GM12878 (cell line): ENCODE measurements around the gene ZNF10. TPM values are rescaled to one million over a fixed set of nuclear protein-coding genes. Genes with fewer than 3 reads are reported as not detected.

ENCODE experiments used
- ATAC-seq: fragments of 200-7000 bp; cut with Tn5 transposase; 3 replicates; pipeline ENCODE4 v1.9.1; 2020; ENCODE audit warnings: mild to moderate bottlenecking, moderate library complexity
- BruUV-seq: library from RNA; stranded (reverse); fragments of 400-500 nt; replicated peaks from 2 replicates; lab custom pipeline; 2021; lab: Mats Ljungman, UMichigan
- CTCF ChIA-PET: fragments of 300-600 bp; sonication (Branson Sonifier 250); formaldehyde crosslinking; extraction: SDS; loops from one replicate; lab custom pipeline; 2021; ENCODE audit warnings: inconsistent platforms; lab: Yijun Ruan, JAX
- POLR2A ChIA-PET: fragments of 350-600 bp; formaldehyde crosslinking; extraction: SDS; loops from one replicate; lab custom pipeline; 2021; ENCODE audit warnings: inconsistent platforms; lab: Charles Lee
- RAD21 ChIA-PET: fragments of 300-600 bp; sonication (Branson Sonifier 250); formaldehyde crosslinking; loops from one replicate; lab custom pipeline; 2023; ENCODE audit warnings: antibody characterized with exemption; ENCODE audit not compliant: unreplicated experiment; lab: Charles Lee
- SMC1A ChIA-PET: fragments of 300-600 bp; sonication (Branson Sonifier 250); formaldehyde crosslinking; loops from one replicate; lab custom pipeline; 2023; ENCODE audit not compliant: unreplicated experiment, uncharacterized antibody; lab: Charles Lee
- DNase-seq: peaks from one replicate; pipeline ENCODE4 v3.0.0-alpha.2; 2011; ENCODE audit warnings: low read depth, low spot score
- FAIRE-seq: peaks from 3 replicates; lab custom pipeline; 2011; peaks lifted over from hg19 to GRCh38; lab: Jason Lieb, UNC
- H2AFZ ChIP-seq: 2 replicates; pipeline ENCODE4 v1.6.0; 2011; ENCODE audit warnings: low read depth, low read length, control low read depth; ENCODE audit not compliant: control insufficient read depth
- H3K27ac ChIP-seq: 2 replicates; pipeline ENCODE4 v1.5.1; 2011; ENCODE audit warnings: control low read depth; ENCODE audit not compliant: control insufficient read depth, insufficient read depth
- H3K27me3 ChIP-seq, 2 experiments: replicated peaks in 1 of 2; 2 replicates each; pipeline versions ENCODE4 v1.6.0 to v1.6.1; 2011; ENCODE audit warnings: low read length in 1 of 2; ENCODE audit not compliant: control insufficient read depth in 2 of 2, insufficient read depth in 2 of 2
- H3K36me3 ChIP-seq, 2 experiments: 2 replicates each; pipeline ENCODE4 v1.5.1; 2011; ENCODE audit warnings: low read length in 1 of 2; ENCODE audit not compliant: control insufficient read depth in 2 of 2, insufficient read depth in 2 of 2
- H3K4me1 ChIP-seq: 2 replicates; pipeline ENCODE4 v1.6.1; 2011; ENCODE audit warnings: mild to moderate bottlenecking, low read length, moderate library complexity, mixed read lengths; ENCODE audit not compliant: control insufficient read depth, insufficient read depth
- H3K4me2 ChIP-seq: 2 replicates; pipeline ENCODE4 v1.6.0; 2011; ENCODE audit warnings: control low read depth; ENCODE audit not compliant: control insufficient read depth, insufficient read depth
- H3K4me3 ChIP-seq: fragments of 200-600 bp; sonication (generic); 2 replicates; pipeline ENCODE4 v1.5.1; 2016
- H3K79me2 ChIP-seq: 2 replicates; pipeline ENCODE4 v1.6.0; 2011; ENCODE audit warnings: low read length; ENCODE audit not compliant: control insufficient read depth, insufficient read depth
- H3K9ac ChIP-seq: 2 replicates; pipeline ENCODE4 v1.8.0; 2011; ENCODE audit warnings: low read length, control low read depth, mixed read lengths; ENCODE audit not compliant: control insufficient read depth, insufficient read depth
- H3K9me3 ChIP-seq: replicated peaks from 3 replicates; pipeline ENCODE4 v1.5.1; 2011; ENCODE audit warnings: mild to moderate bottlenecking, low read length; ENCODE audit not compliant: control insufficient read depth, insufficient read depth
- H4K20me1 ChIP-seq: 2 replicates; pipeline ENCODE4 v1.6.0; 2011; ENCODE audit not compliant: control insufficient read depth, insufficient read depth
- CBX5 ChIP-seq: sonication (generic); IDR thresholded peaks from 2 replicates; pipeline ENCODE4 v1.6.1; 2016; ENCODE audit warnings: low read depth, moderate library complexity, mild to moderate bottlenecking, inconsistent platforms
- CEBPZ ChIP-seq: fragments of 150-350 bp; IDR thresholded peaks from 2 replicates; pipeline ENCODE4 v1.6.1; 2016; ENCODE audit warnings: low read depth, low read length
- CHD1 ChIP-seq: IDR thresholded peaks from 2 replicates; pipeline ENCODE4 v1.6.1; 2012; ENCODE audit warnings: low read depth, low read length, improper control_type of control experiment
- CREB1 ChIP-seq: IDR thresholded peaks from 2 replicates; pipeline ENCODE4 v1.6.1; 2012; ENCODE audit warnings: low read depth, mild to moderate bottlenecking, inconsistent platforms
- FOS ChIP-seq: IDR thresholded peaks from 3 replicates; pipeline ENCODE4 v1.6.1; 2011; ENCODE audit warnings: borderline replicate concordance; ENCODE audit not compliant: insufficient read length; ENCODE audit errors: extremely low read depth
- GATAD2B ChIP-seq: fragments of 450-650 bp; conservative IDR thresholded peaks from 2 replicates; pipeline ENCODE4 v1.6.1; 2017; ENCODE audit warnings: low read depth, mild to moderate bottlenecking, moderate library complexity
- HDAC6 ChIP-seq: fragments of 200-600 bp; sonication (generic); IDR thresholded peaks from one replicate; pipeline ENCODE4 v1.8.0; 2017; ENCODE audit warnings: antibody characterized with exemption; ENCODE audit not compliant: unreplicated experiment
- JUNB ChIP-seq: IDR thresholded peaks from 2 replicates; pipeline ENCODE4 v1.6.1; 2016; ENCODE audit warnings: antibody characterized with exemption, mild to moderate bottlenecking
- KLF5 ChIP-seq: fragments of 450-650 bp; IDR thresholded peaks from 2 replicates; pipeline ENCODE4 v1.6.1; 2014; ENCODE audit warnings: mild to moderate bottlenecking; ENCODE audit not compliant: partially characterized antibody
- MXI1 ChIP-seq: fragments of 150-350 bp; IDR thresholded peaks from 2 replicates; pipeline ENCODE4 v1.6.1; 2011; ENCODE audit warnings: low read depth, mild to moderate bottlenecking, inconsistent platforms, low read length, improper control_type of control experiment
- POLR2A ChIP-seq: IDR thresholded peaks from 2 replicates; pipeline ENCODE4 v1.6.1; 2011; ENCODE audit warnings: low read depth, mild to moderate bottlenecking, low read length
- SRF ChIP-seq, 2 experiments: IDR thresholded peaks; 2 replicates each; pipeline ENCODE4 v1.6.1; 2011; ENCODE audit warnings: low read depth in 2 of 2, low read length in 2 of 2, mild to moderate bottlenecking in 1 of 2, moderate library complexity in 1 of 2
- TCF12 ChIP-seq: IDR thresholded peaks from 2 replicates; pipeline ENCODE4 v1.6.1; 2011; ENCODE audit warnings: low read depth, mild to moderate bottlenecking, low read length
- WGBS: methylation state at CpG from one replicate; pipeline ENCODE4 v1.1.6; 2016; ENCODE audit warnings: low lambda C conversion rate; ENCODE audit not compliant: insufficient replicate concordance, insufficient coverage; ENCODE audit errors: missing lambda C conversion rate; 5-methylcytosine and 5-hydroxymethylcytosine counted together
- in situ Hi-C: fragments of 300-500 bp; cut with MboI; formaldehyde crosslinking; loops from 9 replicates; pipeline ENCODE4 v1.14.3; 2018; ENCODE audit warnings: mixed read lengths
- intact Hi-C: fragments of 100-400 bp; cut with micrococcal nuclease; formaldehyde crosslinking; loops from one replicate; pipeline ENCODE4 v1.14.2; 2022; ENCODE audit not compliant: unreplicated experiment
- polyA plus RNA-seq, 11 experiments: library from polyadenylated mRNA; depleted of rRNA in 4 of 11; unstranded in 6 of 11; stranded (reverse) in 5 of 11; fragments of >200 nt; fragmentation: Nextera tagmentation in 4 of 11; fragmentation: Illumina TruSeq in 1 of 11; extraction: Ambion mirVana in 4 of 11; extraction: Trizol in 1 of 11; gene quantifications; 1 replicate in 1 of 11; 2 replicates in 10 of 11; pipeline versions ENCODE4 v1.2.1 to v1.2.3, GENCODE V29; 2011 to 2016; ENCODE audit warnings: inconsistent platforms in 2 of 11, missing spikeins in 2 of 11, low read depth in 1 of 11
- total RNA-seq, 4 experiments: library from RNA; depleted of rRNA in 3 of 4; stranded (reverse); fragments of >200 nt in 3 of 4; fragmentation: Illumina TruSeq in 1 of 4; extraction: Trizol in 1 of 4; gene quantifications; 2 replicates each; pipeline versions ENCODE4 v1.2.1 to v1.2.3, GENCODE V29; 2013 to 2021

Gene ZNF10
- total and polyA plus RNA-seq, 10 of the 15 experiments (the other 5 are each of a cell fraction or from before 2014, with no cell fraction given): 1.7 to 4.2 (median 2.9) TPM

- FAIRE-seq: no peak
- no peaks in the 10 kb centered on the region for H3K27me3 ChIP-seq
- ChIA-PET RAD21 (no interaction called here), CTCF (no interaction called here), POLR2A (no interaction called here), SMC1A (interaction anchor here (0.9 kb wide), 1 partner anchor 145 kb away, joined by 3 read pairs; no protein-coding TSS in a partner anchor)
- no TSS peak for BruUV-seq
- no peak for ATAC-seq
- in situ Hi-C loops (no loop called here), intact Hi-C loops (no loop called here)
- peaks cover 3 to 17% of the 10 kb centered on the region in 2 experiments; a peak in 2 of 4 replicates for H3K36me3 ChIP-seq
- no peak for DNase-seq
- no peak overlapping the region for H3K4me2 ChIP-seq
- H3K9ac ChIP-seq: no peak overlapping the region
- H2AFZ ChIP-seq: no peak overlapping the region
- H3K9me3 ChIP-seq: peaks cover 52% of the 10 kb centered on the region
- H4K20me1 ChIP-seq: no peaks in the 10 kb centered on the region
- WGBS: 100% methylated on average over 2 of the region's 2 CpGs
- H3K27ac ChIP-seq: no peak overlapping the region
- no peaks in the 10 kb centered on the region for H3K4me1 ChIP-seq
- TF ChIP-seq CHD1 (no peak), JUNB (no peak), MXI1 (no peak), POLR2A (no peak), TCF12 (no peak), FOS (no peak), SRF (IDR thresholded peaks at IDR 0.05; ENCODE audit: low read depth in 2 of 2, low read length in 2 of 2) (no peak)
- H3K4me3 ChIP-seq: no peak overlapping the region
- H3K79me2 ChIP-seq: no peaks in the 10 kb centered on the region
Measured at GRCh38 chr12:133201888-133202287, 71.5 kb downstream of the ZNF10 start.

- no peak for ATAC-seq
- no peak for TF ChIP-seq GATAD2B
- peak; percentile 92 for TF ChIP-seq KLF5
- TF ChIP-seq CBX5: peak; percentile 88
- no peak for TF ChIP-seq CREB1
- TF ChIP-seq HDAC6: no peak
- no peak for TF ChIP-seq CEBPZ
Measured at GRCh38 chr12:133202493-133203343, 72.3 kb downstream of the ZNF10 start.

More at GRCh38 chr12:133202493-133203343, 72.3 kb downstream of the ZNF10 start:
- CTCF ChIA-PET: interaction anchor here (0.5 kb wide), 1 partner anchor 216 kb away, joined by 3 read pairs; the partner anchor contains the start of gene ZNF26
- POLR2A ChIA-PET: no interaction called here
- Histone ChIP-seq H3K27me3 (no peaks in the 10 kb centered on the region), H2AFZ (no peak overlapping the region), H3K4me3 (no peak overlapping the region), H3K4me2 (no peak overlapping the region), H3K79me2 (no peaks in the 10 kb centered on the region), H4K20me1 (no peaks in the 10 kb centered on the region), H3K27ac (no peak overlapping the region), H3K36me3 (peaks cover 3 to 17% of the 10 kb centered on the region in 2 experiments; a peak in 2 of 4 replicates), H3K9me3 (peaks cover 52% of the 10 kb centered on the region), H3K4me1 (no peaks in the 10 kb centered on the region), H3K9ac (no peak overlapping the region)
- in situ Hi-C loops (no loop called here), intact Hi-C loops (no loop called here)
- RAD21 ChIA-PET: no interaction called here
- FAIRE-seq: no peak
- DNase-seq: no peak
- no TSS peak for BruUV-seq
- WGBS: 100% methylated on average over 2 of the region's 2 CpGs
- SMC1A ChIA-PET: interaction anchor here (0.6 to 0.9 kb wide), 2 partner anchors 146 to 147 kb away, joined by 3 read pairs; no protein-coding TSS in a partner anchor
